ENCODE data around the gene NANOS3. TPM values are rescaled to one million over a fixed set of nuclear protein-coding genes. Genes with fewer than 3 reads are reported as not detected.

The NANOS3 gene
- total and polyA plus RNA-seq, 9 of the 15 experiments (the other 6 are each of a cell fraction or from before 2014, with no cell fraction given) = not detected

DNA sequence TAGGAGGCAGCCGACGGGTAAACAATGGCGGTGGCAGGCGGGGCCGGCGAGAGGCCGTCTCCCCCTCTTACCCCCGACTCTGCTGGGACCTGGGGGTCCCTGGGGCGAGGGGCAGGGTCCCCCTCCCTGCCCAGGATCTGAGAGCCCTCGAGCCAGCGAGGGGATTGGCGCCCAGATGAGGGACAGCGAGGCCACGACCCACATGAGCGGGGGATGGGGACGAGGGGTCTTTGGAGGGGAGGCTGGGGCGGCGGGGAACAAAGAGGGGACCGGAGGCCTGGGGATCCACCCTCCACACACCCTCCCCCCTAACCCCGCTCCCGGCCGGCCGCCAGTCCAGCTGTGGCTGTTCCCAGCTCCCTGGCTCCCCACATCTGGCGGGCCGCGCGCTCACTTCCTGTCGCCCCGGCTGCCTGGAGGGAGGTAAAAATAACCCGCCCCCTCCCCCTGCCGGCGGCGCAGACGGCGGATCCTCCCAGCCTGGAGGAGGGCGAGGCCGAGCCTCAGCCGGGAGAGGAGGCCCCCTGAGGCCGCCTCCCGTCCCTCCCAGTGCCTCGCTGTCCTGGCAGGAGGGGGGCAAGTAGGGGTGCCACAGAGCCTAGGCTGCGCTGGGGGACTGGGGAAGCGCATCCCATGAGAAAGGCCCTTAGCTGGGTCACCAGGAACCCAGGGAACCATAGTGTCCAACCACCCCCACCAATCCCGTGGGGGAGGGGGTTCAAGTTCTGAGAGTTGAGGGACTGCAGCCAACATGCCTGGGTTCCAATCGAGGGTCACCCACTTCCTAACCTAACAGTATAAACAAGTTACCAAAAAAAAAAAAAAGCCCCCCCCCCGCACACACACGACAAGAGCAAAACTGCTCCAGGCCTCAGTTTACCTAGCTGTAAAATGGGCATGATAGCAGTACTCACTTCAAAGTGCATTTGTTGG is 29.3 kb upstream of the NANOS3 start (continued):
- peak; percentile 83 for TF ChIP-seq ZBTB7A (IDR thresholded peaks at IDR 0.05; ENCODE audit: borderline replicate concordance, control insufficient read depth, low read depth, low read length)
- peak; percentile 41 to 85 (median 49) for TF ChIP-seq YY1 (IDR thresholded peaks at IDR 0.05; ENCODE audit: borderline replicate concordance in 1 of 3, control insufficient read depth in 1 of 3, extremely low read depth in 1 of 3, insufficient read depth in 3 of 3, insufficient read length in 1 of 3, insufficient replicate concordance in 2 of 3, low read depth in 1 of 3, low read length in 2 of 3)
- TF ChIP-seq GTF2A2 (tag; IDR thresholded peaks at IDR 0.05) = no peak
- TF ChIP-seq CHD4 (IDR thresholded peaks at IDR 0.05; ENCODE audit: insufficient read depth, insufficient replicate concordance, low read depth, low read length, poor library complexity, severe bottlenecking) = peak; percentile 100
- 0 out of 2 replicates have a peak, but pooled peaks have one; percentile 6 for TF ChIP-seq SMC3 (conservative IDR thresholded peaks at IDR 0.05; ENCODE audit: insufficient read depth, low read depth, low read length)
- TF ChIP-seq NR0B1 (IDR thresholded peaks at IDR 0.05; ENCODE audit: partially characterized antibody) = no peak
- TF ChIP-seq ERF (CRISPR knock-in tag; IDR thresholded peaks at IDR 0.05) = no peak
- peak; percentile 58; the same call in 1 of the 2 replicates for TF ChIP-seq RUNX1 (IDR thresholded peaks at IDR 0.05; ENCODE audit: low read depth)
- TF ChIP-seq ZNF134 (CRISPR knock-in tag; conservative IDR thresholded peaks at IDR 0.05) = no peak
- peak; percentile 56; the same call in 1 of the 2 replicates for TF ChIP-seq EP400 (IDR thresholded peaks at IDR 0.05)
- TF ChIP-seq U2AF1 (optimal IDR thresholded peaks at IDR 0.05; ENCODE audit: low read depth, low read length) = peak; percentile 46
- TF ChIP-seq MCM2 (IDR thresholded peaks at IDR 0.05; ENCODE audit: low read depth) = no peak
- no peak for TF ChIP-seq MBD1 (CRISPR knock-in tag; IDR thresholded peaks at IDR 0.05)
- TF ChIP-seq, protein P1, sequence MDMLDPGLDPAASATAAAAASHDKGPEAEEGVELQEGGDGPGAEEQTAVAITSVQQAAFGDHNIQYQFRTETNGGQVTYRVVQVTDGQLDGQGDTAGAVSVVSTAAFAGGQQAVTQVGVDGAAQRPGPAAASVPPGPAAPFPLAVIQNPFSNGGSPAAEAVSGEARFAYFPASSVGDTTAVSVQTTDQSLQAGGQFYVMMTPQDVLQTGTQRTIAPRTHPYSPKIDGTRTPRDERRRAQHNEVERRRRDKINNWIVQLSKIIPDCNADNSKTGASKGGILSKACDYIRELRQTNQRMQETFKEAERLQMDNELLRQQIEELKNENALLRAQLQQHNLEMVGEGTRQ (CRISPR knock-in tag; IDR thresholded peaks at IDR 0.05) = no peak
- TF ChIP-seq POLR2G (IDR thresholded peaks at IDR 0.05; ENCODE audit: low read depth, low read length) = peak; percentile 93
- no peak for TF ChIP-seq ZFP1 (CRISPR knock-in tag; IDR thresholded peaks at IDR 0.05)
- TF ChIP-seq NBN (IDR thresholded peaks at IDR 0.05; ENCODE audit: low read depth) = no peak
- TF ChIP-seq MYBL2 (IDR thresholded peaks at IDR 0.05; ENCODE audit: low read depth) = no peak
- no peak for TF ChIP-seq MYBL2 (CRISPR knock-in tag; IDR thresholded peaks at IDR 0.05; ENCODE audit: borderline replicate concordance)
- TF ChIP-seq, protein P2, sequence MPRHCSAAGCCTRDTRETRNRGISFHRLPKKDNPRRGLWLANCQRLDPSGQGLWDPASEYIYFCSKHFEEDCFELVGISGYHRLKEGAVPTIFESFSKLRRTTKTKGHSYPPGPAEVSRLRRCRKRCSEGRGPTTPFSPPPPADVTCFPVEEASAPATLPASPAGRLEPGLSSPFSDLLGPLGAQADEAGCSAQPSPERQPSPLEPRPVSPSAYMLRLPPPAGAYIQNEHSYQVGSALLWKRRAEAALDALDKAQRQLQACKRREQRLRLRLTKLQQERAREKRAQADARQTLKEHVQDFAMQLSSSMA (CRISPR knock-in tag; IDR thresholded peaks at IDR 0.05) = no peak
- TF ChIP-seq MCM3 (IDR thresholded peaks at IDR 0.05) = no peak
- TF ChIP-seq ZNF232 (CRISPR knock-in tag; IDR thresholded peaks at IDR 0.05) = no peak
- peak; percentile 80 for TF ChIP-seq GABPB1 (CRISPR knock-in tag; IDR thresholded peaks at IDR 0.05)
